Pancreas (tissue), 10 donors: ENCODE results near the gene CATSPERD. TPM values are rescaled to one million over a fixed set of nuclear protein-coding genes. Genes with fewer than 3 reads are reported as not detected.

Source experiments
- ATAC-seq, 4 donors: fragments of 200-7000 bp; cut with Tn5 transposase; one replicate each; pipeline versions ENCODE4 v1.8.0 to v1.9.1; 2020; ENCODE audit warnings: mild to moderate bottlenecking in 4 of 4, moderate library complexity in 4 of 4
- DNase-seq, 6 donors: peaks; one replicate each; pipeline ENCODE4 v3.0.0-alpha.2; 2020
- FAIRE-seq: peaks from 2 replicates; lab custom pipeline; 2012; peaks lifted over from hg19 to GRCh38; lab: Jason Lieb, UNC
- H3K27ac ChIP-seq, 4 donors: fragments of 200-600 bp; sonication (generic); 1 replicate in 3 of 4; 2 replicates in 1 of 4; pipeline versions ENCODE4 v1.5.0 to v1.8.0; 2020
- H3K27me3 ChIP-seq, 4 donors: fragments of 200-600 bp; one replicate each; pipeline ENCODE4 v1.8.0; 2021
- H3K36me3 ChIP-seq, 3 donors: fragments of 200-600 bp; sonication (generic) in 1 of 3; one replicate each; pipeline versions ENCODE4 v1.5.0 to v1.8.0; 2020 to 2021
- H3K4me1 ChIP-seq, 3 donors: fragments of 200-600 bp; one replicate each; pipeline ENCODE4 v1.8.0; 2021
- H3K4me3 ChIP-seq, 4 donors: fragments of 200-600 bp; sonication (generic) in 2 of 4; one replicate each; pipeline versions ENCODE4 v1.5.0 to v1.8.0; 2020 to 2021
- H3K9me3 ChIP-seq, 4 donors: fragments of 200-600 bp; one replicate each; pipeline ENCODE4 v1.8.0; 2021
- CTCF ChIP-seq, 4 donors: fragments of 200-600 bp; sonication (generic) in 3 of 4; IDR thresholded peaks; one replicate each; pipeline versions ENCODE4 v1.5.0 to v1.8.0; 2021; ENCODE audit warnings: antibody characterized with exemption in 4 of 4
- WGBS, 2 donors: extraction: QIAGEN DNeasy Blood & Tissue Kit; methylation state at CpG; one replicate each; pipeline ENCODE4 v1.1.7; 2013; 5-methylcytosine and 5-hydroxymethylcytosine counted together
- intact Hi-C, 3 donors: fragments of 100-400 bp; cut with DNase I; formaldehyde crosslinking; loops; one replicate each; pipeline versions ENCODE4 v1.11.1 to v1.14.2; 2022
- polyA plus RNA-seq, 2 donors: library from polyadenylated mRNA; stranded (reverse); fragments of 200-250 nt; gene quantifications; one replicate each; pipeline ENCODE4 v1.2.3, GENCODE V29; 2013
- total RNA-seq, 6 donors: library from RNA; stranded (reverse); fragmentation: NEBNext Ultra II Directional in 4 of 6; extraction: Animal tissue kit (Norgen Biotek cat#: 25700) in 4 of 6; gene quantifications; one replicate each; pipeline versions ENCODE4 v1.2.1 to v1.2.4, GENCODE V29; 2021 to 2023
- donor health status: healthy with polysubstance abuse.
- donor health status: DM: no; HTN: no; CAD: no; lungs with moderate emphysema.
- donor health status: DM: no; HTN: no; CAD: no.
- donor health status: control.
- donor health status: control.
- donor health status: Bipolar disorder and iron deficiency.
- donor health status: DM: yes; HTN: yes; CAD: no.
- donor health status: DM: no; HTN: no; CAD: no.
- donor health status: DM: no; HTN: no; CAD: no.
- donor health status: DM: yes; HTN: yes; CAD: no.

CATSPERD gene
- total and polyA plus RNA-seq, 8 donors, result not detected

GRCh38 chr19:5803441-5803751 is 83.0 kb downstream of the CATSPERD start:
- DNase-seq, result no peak
- Histone ChIP-seq H3K4me1 (peaks cover 6 to 26% (median 14%) of the 10 kb centered on the region in 3 donors), H3K27me3 (no peaks in the 10 kb centered on the region), H3K9me3 (no peaks in the 10 kb centered on the region), H3K4me3 (peak overlapping the region in 2 of 4 donors; percentile 34 to 61), H3K27ac (no peak overlapping the region), H3K36me3 (no peaks in the 10 kb centered on the region)
- no peak for ATAC-seq
- FAIRE-seq, result no peak
- WGBS, 2 donors, result 4 to 11% methylated on average over 8 of the region's 8 CpGs
- no peak for TF ChIP-seq CTCF (IDR thresholded peaks at IDR 0.05)
- intact Hi-C loops, result no loop called here

- H3K27me3 ChIP-seq, result no peaks in the 10 kb centered on the region
These were observed 83.5 kb downstream of the CATSPERD start for GRCh38 chr19:5803752-5804515.

GRCh38 chr19:5804516-5805461 is 84.4 kb downstream of the CATSPERD start, which contains the start of gene NRTN:
Gene NRTN (plus strand): TSS chr19:5805067. CDS start chr19:5824166, 19,099 bp downstream.
- Histone ChIP-seq H3K4me1 (peaks cover 0 to 18% (median 1%) of the 10 kb centered on the region in 3 donors), H3K4me3 (peak within 1 kb of the TSS; percentile 30 to 61 (median 54)), H3K9me3 (no peaks in the 10 kb centered on the region), H3K27me3 (no peaks in the 10 kb centered on the region), H3K36me3 (no peaks in the 10 kb centered on the region), H3K27ac (peak within 1 kb of the TSS; percentile 33 to 78 (median 69))
- intact Hi-C loops, result loop anchor here in 1 of 3 donors (5.0 kb wide), 1 partner anchor 88 kb away; no protein-coding TSS in a partner anchor
- ATAC-seq (peak; percentile 73 to 78 (median 76)), DNase-seq (peak; percentile 49 to 88 (median 74)), FAIRE-seq (no peak)
- 1% methylated on average over 34 to 103 of the region's 107 CpGs for WGBS, 2 donors
- no peak for TF ChIP-seq CTCF (IDR thresholded peaks at IDR 0.05)

More at GRCh38 chr19:5803752-5804515, 83.5 kb downstream of the CATSPERD start:
- peak; percentile 94 to 97 (median 95) for TF ChIP-seq CTCF (IDR thresholded peaks at IDR 0.05)
- no peak for FAIRE-seq
- ATAC-seq, result peak; percentile 86 to 94 (median 89)
- intact Hi-C loops, result no loop called here
- Histone ChIP-seq H3K9me3 (no peaks in the 10 kb centered on the region), H3K27ac (peak overlapping the region in 1 of 4 donors; percentile 67), H3K4me1 (peaks cover 1 to 21% (median 9%) of the 10 kb centered on the region in 3 donors), H3K36me3 (no peaks in the 10 kb centered on the region), H3K4me3 (peak overlapping the region in 2 of 4 donors; percentile 38 to 61)
- DNase-seq, result peak; percentile 89 to 99 (median 96)
- 0 to 1% methylated on average over 49 to 54 of the region's 54 CpGs for WGBS, 2 donors

- no peaks in the 10 kb centered on the region for H3K36me3 ChIP-seq
- peak; percentile 76 to 85 (median 80) for TF ChIP-seq CTCF (IDR thresholded peaks at IDR 0.05)
- DNase-seq (peak; percentile 75 to 94 (median 90)), FAIRE-seq (no peak), ATAC-seq (peak; percentile 62 to 73 (median 67))
- 1% methylated on average over 40 to 46 of the region's 46 CpGs for WGBS, 2 donors
- H3K9me3 ChIP-seq, result no peaks in the 10 kb centered on the region
- H3K27ac ChIP-seq, result peak overlapping the region; percentile 33 to 78 (median 65)
- peak overlapping the region; percentile 30 to 61 (median 54) for H3K4me3 ChIP-seq
- peaks cover 0 to 10% (median 0%) of the 10 kb centered on the region in 3 donors for H3K4me1 ChIP-seq
- intact Hi-C loops, result loop anchor here in 1 of 3 donors (5.0 kb wide), 1 partner anchor 87 kb away; no protein-coding TSS in a partner anchor
- H3K27me3 ChIP-seq, result no peaks in the 10 kb centered on the region
These were observed 85.2 kb downstream of the CATSPERD start for GRCh38 chr19:5805462-5806132.
